NCI-H510A (cell line): ENCODE data around the gene ADARB1.
"Not testable (repeated sequence)": the region's sequence is repeated elsewhere in the genome, so short reads cannot be mapped to it uniquely, and the experiment has no call there.

ENCODE experiments used
- DNase-seq: peaks from one replicate; lab custom pipeline; 2025; lab: John Stamatoyannopoulos, UW

ADARB1 gene

GRCh38 chr21:45136500-45136899 lies 62.1 kb downstream of the ADARB1 start:
- DNase-seq: no peak

- DNase-seq: no peak
These were observed 62.7 kb downstream of the ADARB1 start for GRCh38 chr21:45136927-45137611.

- DNase-seq: no peak
These were observed 63.2 kb downstream of the ADARB1 start for GRCh38 chr21:45137612-45137937.

DNA sequence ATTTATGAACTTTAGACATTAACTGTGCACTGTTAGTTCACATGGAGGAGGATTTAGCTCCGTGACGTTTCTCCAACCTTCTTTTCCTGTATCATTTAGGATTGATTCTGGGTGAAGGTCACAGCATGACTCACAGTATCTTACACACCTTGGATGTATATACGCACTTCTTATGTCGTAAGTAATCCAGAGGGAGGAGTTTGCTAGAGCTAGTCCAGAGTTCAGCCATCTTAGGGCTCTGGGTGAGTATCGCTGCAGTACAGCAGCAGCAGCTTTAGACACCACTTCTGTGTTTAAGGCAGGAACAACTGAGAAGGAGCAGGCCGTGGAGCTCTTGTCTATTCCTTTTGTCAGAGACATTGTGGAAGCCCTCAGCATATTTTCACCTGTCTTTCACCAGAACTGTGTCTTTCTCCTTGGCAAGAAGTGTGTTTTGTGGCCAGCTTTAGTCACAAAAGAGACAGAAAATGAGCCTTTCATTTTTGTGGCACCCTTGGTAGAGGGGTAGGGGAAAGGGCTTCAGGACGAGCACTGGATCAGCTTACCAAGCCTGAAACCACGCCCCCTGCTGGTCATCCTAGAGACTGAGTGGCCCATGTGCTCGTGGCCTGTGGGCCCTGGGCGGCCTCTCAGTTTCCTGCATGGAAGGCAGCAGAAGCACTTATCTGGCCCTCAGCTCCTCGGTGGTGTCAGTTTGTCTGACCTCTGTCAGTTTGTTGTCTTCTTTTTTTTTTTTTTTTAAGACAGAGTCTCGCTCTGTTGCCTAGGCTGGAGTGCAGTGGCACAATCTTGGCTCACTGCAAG lies 64.0 kb downstream of the ADARB1 start:
- no peak for DNase-seq

- DNase-seq: not testable (repeated sequence)
These were observed 64.6 kb downstream of the ADARB1 start for GRCh38 chr21:45139003-45139360.

DNA sequence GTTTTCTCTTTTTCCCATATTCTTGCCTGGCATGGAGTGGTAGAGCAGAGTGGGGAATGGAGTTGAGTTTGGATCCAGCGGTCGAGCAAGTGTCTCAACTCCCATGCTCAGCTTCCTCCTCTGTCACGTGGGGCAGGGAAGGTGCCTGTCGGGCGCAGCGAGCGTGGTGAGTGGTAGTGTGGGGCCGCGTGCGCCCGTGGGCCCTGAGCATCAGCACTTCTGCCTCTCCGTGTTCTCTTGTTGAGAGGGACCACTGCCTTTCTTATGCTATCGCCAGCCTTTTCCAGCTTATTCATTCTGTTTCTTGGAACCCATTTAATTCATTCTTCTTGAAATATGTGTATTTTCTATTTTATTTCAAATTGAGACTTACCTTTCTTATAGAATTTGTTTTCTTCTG lies 65.1 kb downstream of the ADARB1 start:
- no peak for DNase-seq

DNA sequence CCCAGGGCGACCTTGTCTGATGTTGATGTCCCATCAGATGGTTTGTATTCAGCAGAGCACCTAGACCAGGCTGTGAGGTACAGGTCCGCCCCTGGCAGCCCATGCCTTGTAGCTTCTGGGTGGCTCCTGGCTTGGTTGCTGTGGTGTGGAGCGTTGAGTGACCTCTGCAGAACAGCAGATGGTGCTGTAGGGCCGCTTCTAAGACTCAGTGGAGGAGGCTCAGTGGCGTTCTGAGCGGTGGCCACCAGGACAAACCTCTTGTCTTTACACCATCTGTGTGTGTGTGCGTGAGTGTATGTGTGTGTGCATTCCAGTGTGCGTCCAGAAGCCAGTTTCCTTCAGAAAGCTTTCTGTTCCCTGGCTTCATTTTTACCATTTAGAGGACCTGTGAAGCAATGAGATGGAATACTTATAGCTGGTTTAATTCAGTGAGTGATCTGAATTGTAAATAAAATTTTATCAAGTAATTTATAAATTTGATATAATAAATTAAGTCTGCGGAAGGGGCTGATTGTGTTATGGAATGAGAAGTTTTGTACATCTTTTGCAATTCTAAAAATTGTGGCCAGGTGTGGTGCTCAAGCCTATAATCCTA lies 66.1 kb downstream of the ADARB1 start:
- DNase-seq: peak; percentile 41

- not testable (repeated sequence) for DNase-seq
These were observed 66.6 kb downstream of the ADARB1 start for GRCh38 chr21:45140944-45141343.

GRCh38 chr21:45141507-45141906 lies 67.1 kb downstream of the ADARB1 start:
- no peak for DNase-seq

DNA sequence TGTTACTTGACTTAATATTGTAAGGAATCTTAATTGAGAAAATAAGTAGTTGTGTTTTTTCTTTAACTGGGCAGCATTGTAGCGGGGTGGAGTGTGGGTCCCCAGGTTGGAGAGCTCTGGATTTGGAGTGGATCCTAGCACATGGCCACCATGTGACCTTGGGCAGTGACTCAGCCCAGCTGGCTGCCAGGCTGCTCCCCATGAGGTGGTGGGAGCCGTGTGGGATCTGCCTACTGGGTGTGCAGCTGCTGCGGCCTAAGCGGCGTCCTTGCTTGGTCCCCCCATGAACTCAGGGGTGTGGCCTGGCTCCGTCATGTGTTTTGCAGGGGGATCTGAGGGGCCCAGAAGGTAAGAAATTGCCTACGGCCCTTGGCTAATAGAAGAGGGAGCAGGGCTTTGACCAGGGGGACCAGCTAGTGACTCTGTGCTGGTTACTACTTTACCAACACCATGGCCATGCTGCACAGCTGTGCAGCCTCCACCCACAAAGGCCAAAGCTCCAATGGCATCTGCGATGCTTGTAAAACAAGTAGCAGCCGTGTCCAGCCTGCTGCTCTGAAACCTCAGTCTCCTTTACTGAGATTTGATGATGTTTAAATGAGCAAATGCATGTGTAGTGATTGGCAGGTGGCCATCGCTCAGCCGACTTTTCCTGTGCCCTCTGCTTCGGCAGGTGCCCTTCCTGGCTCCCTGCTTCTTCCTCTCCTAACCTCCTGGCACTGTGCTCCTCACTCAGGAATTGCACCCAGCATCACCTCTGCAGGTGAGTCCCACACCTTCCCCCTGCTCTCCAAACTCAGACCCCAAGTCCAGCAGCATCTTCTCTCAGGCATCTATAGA lies 68.3 kb downstream of the ADARB1 start:
- DNase-seq: no peak

- no peak for DNase-seq
These were observed 69.5 kb downstream of the ADARB1 start for GRCh38 chr21:45143855-45144254.

GRCh38 chr21:45145146-45145545 lies 70.8 kb downstream of the ADARB1 start:
- no peak for DNase-seq

- DNase-seq: not testable (repeated sequence)
These were observed 71.5 kb downstream of the ADARB1 start for GRCh38 chr21:45145846-45146245.

DNA sequence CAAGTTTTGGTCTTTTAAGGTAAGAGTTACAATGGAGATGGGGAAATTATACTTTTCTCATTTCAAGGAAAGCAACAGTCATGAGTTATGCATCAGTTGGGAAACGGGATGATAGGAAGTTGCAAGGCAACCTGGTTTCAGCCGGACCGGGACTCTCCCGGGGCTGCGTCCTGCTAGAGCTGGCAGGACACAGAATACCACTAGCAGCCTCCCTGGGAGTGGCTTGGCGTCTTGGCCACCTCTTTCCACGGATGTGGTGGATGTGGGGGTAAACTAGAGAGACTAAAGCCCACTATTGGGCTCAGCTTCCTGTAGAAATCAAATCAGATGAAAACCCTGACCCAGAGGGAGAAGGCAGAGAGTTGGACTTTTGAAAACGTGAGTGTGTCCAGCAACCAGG lies 71.9 kb downstream of the ADARB1 start:
- DNase-seq: no peak

- no peak for DNase-seq
These were observed 72.4 kb downstream of the ADARB1 start for GRCh38 chr21:45146801-45147200.

- no peak for DNase-seq
These were observed 73.3 kb downstream of the ADARB1 start for GRCh38 chr21:45147473-45148315.

DNA sequence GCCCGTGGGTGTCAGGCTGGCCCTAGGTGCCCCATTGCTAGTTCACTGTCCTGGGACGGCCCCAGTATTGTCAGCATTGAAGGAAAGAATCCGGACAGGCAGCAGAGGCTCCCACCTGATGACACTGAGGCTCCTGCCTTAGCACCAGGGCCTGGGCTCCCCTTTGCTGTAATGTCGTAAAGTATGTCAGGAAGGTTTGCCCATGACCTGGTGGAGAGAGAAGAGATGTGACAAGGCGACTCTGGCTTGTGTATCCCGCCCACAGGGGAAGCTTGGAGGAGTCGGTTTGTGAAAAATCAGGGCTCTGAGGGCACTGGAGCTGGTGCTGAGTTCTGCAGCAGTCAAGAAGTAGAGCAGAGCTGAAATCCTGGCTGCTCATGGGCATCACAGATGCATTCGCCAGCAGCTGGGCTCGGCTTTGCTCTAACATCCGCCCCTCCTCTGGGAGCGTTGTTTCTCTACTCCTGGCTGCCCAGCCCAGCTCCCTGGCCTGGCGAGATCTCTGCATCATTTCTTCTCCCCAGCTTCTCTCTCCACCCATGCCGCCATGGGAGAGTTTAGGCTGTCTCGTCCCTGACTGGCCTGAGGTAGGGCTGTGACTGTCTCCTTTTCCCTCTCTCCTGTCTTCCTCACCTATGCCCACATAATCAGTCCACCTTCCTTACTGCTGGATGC lies 74.1 kb downstream of the ADARB1 start:
- no peak for DNase-seq

GRCh38 chr21:45149021-45149420 lies 74.6 kb downstream of the ADARB1 start:
- no peak for DNase-seq

- no peak for DNase-seq
These were observed 76.3 kb downstream of the ADARB1 start for GRCh38 chr21:45150638-45151131.

GRCh38 chr21:45151445-45152160 lies 77.2 kb downstream of the ADARB1 start:
- no peak for DNase-seq
